Ascending aorta (tissue), 2 donors: ENCODE measurements around the gene LRP2. TPM values are rescaled to one million over a fixed set of nuclear protein-coding genes. Genes with fewer than 3 reads are reported as not detected.

Experiments used
- DNase-seq, 2 donors: peaks; one replicate each; pipeline ENCODE4 v3.0.0-alpha.2; 2019; ENCODE audit warnings: low spot score in 2 of 2
- H3K27ac ChIP-seq, 2 donors: fragments of 200-600 bp; sonication (generic); one replicate each; pipeline ENCODE4 v1.5.1; 2016 to 2017; ENCODE audit warnings: mild to moderate bottlenecking in 1 of 2
- H3K27me3 ChIP-seq: fragments of 200-600 bp; sonication (generic); one replicate; pipeline ENCODE4 v1.5.1; 2017
- H3K36me3 ChIP-seq, 2 donors: fragments of 200-600 bp; sonication (generic); one replicate each; pipeline ENCODE4 v1.5.1; 2016
- H3K4me1 ChIP-seq, 2 donors: fragments of 200-600 bp; sonication (generic); one replicate each; pipeline ENCODE4 v1.5.1; 2016 to 2017; ENCODE audit warnings: mild to moderate bottlenecking in 1 of 2
- H3K4me3 ChIP-seq, 2 donors: fragments of 200-600 bp; sonication (generic); one replicate each; pipeline ENCODE4 v1.5.1; 2016 to 2017; ENCODE audit warnings: mild to moderate bottlenecking in 1 of 2
- H3K9me3 ChIP-seq, 2 donors: fragments of 200-600 bp; sonication (generic); one replicate each; pipeline ENCODE4 v1.5.1; 2016
- CTCF ChIP-seq, 3 experiments: fragments of 200-600 bp in 2 of 3; fragments of 450-650 bp in 1 of 3; sonication (generic) in 2 of 3; IDR thresholded peaks; one replicate each; pipeline ENCODE4 v1.5.1; 2016 to 2019; ENCODE audit warnings: antibody characterized with exemption in 3 of 3, mild to moderate bottlenecking in 1 of 3, moderate library complexity in 1 of 3
- intact Hi-C: fragments of 100-400 bp; cut with DNase I; formaldehyde crosslinking; loops from one replicate; pipeline ENCODE4 v1.15.1; 2023
- total RNA-seq: library from RNA; depleted of rRNA; stranded (reverse); fragments of >200 nt; gene quantifications from one replicate; pipeline ENCODE4 v1.1.0, GENCODE V29; 2016

The LRP2 gene
- total RNA-seq, 1 donor from 2014 or later, result not detected

- Histone ChIP-seq H3K27me3 (no peaks in the 10 kb centered on the region), H3K27ac (no peak overlapping the region), H3K36me3 (no peaks in the 10 kb centered on the region), H3K9me3 (no peaks in the 10 kb centered on the region), H3K4me3 (no peak overlapping the region), H3K4me1 (no peaks in the 10 kb centered on the region)
- intact Hi-C loops, result no loop called here
- DNase-seq, result no peak
- no peak for TF ChIP-seq CTCF (IDR thresholded peaks at IDR 0.05)
Observed at GRCh38 chr2:169182573-169182972, 179.8 kb downstream of the LRP2 start.

DNA sequence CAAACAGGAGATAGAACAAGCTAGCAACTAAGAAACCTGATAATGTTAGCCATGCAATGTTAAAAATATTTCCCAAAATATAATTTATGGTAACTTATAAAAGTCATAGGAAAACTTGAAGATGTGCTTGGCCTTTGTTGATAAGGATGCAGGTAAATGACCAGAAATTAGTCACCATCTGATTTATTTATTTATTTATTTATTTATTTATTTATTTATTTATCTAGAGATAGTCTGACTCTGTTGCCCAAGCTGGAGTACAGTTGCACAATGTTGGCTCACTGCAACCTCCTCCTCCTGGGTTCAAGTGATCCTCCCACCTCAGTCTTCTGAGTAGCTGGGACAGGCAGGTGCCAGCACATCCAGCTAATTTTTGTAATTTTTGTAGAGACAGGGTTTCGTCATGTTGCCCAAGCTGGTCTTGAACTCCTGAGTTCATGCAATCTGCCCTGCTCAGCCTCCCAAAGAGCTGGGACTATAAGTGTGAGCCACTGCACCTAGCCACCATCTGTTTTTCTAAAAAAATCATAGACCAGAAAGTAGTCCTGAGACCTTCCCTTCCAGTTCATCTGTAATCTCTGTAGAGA is 183.4 kb downstream of the LRP2 start:
- Histone ChIP-seq H3K27me3 (no peaks in the 10 kb centered on the region), H3K36me3 (no peaks in the 10 kb centered on the region), H3K27ac (no peak overlapping the region), H3K9me3 (no peaks in the 10 kb centered on the region), H3K4me1 (no peaks in the 10 kb centered on the region), H3K4me3 (no peak overlapping the region)
- DNase-seq, result no peak
- TF ChIP-seq CTCF (IDR thresholded peaks at IDR 0.05), result no peak
- intact Hi-C loops, result no loop called here

DNA sequence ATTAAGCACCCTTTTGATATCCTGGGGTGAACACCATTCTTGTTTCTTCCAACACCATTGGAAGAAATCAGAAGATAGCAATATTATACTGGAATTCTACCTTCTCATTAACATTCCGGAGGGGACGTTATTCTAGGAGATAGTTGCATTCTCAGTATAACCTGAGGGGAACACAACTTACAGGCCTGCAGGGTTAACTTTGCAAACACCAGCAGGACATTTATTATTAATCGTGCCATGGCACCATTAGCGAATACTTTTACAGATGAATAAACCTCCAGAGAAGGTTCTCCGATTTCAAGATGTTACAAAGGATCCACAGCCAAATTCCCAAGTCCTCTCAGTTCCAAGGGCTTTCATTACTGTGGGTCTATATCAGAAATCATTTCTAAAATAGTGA is 184.0 kb downstream of the LRP2 start:
- Histone ChIP-seq H3K27me3 (no peaks in the 10 kb centered on the region), H3K27ac (no peak overlapping the region), H3K4me3 (no peak overlapping the region), H3K36me3 (no peaks in the 10 kb centered on the region), H3K4me1 (no peaks in the 10 kb centered on the region), H3K9me3 (no peaks in the 10 kb centered on the region)
- no peak for TF ChIP-seq CTCF (IDR thresholded peaks at IDR 0.05)
- no peak for DNase-seq
- intact Hi-C loops, result no loop called here

DNA sequence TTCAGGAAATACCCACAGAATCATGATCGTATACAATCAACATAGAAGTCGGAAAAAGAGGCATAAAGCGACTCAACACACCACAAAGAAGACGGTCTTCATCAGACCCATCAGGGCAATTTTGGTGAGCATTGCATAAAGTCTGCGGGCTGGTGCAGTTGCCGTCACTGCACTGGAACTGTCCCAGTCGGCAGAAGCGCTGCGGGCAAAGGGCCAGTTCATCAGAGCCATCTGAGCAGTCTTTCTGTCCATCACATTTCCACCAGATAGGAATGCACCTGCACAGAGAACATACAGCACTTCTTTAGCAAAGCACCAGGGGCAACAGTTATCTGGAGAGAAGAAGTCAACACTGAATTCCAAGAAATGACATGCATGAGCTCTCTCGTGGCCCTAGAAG is 187.2 kb downstream of the LRP2 start:
- no peaks in the 10 kb centered on the region for H3K27me3 ChIP-seq
- no peaks in the 10 kb centered on the region for H3K36me3 ChIP-seq
- H3K4me3 ChIP-seq, result no peak overlapping the region
- no peak for DNase-seq
- H3K4me1 ChIP-seq, result no peaks in the 10 kb centered on the region
- intact Hi-C loops, result no loop called here
- H3K9me3 ChIP-seq, result no peaks in the 10 kb centered on the region
- no peak for TF ChIP-seq CTCF (IDR thresholded peaks at IDR 0.05)
- no peak overlapping the region for H3K27ac ChIP-seq

GRCh38 chr2:169173876-169174275 is 188.5 kb downstream of the LRP2 start:
- Histone ChIP-seq H3K4me3 (no peak overlapping the region), H3K27me3 (no peaks in the 10 kb centered on the region), H3K9me3 (no peaks in the 10 kb centered on the region), H3K36me3 (no peaks in the 10 kb centered on the region), H3K4me1 (no peaks in the 10 kb centered on the region), H3K27ac (no peak overlapping the region)
- intact Hi-C loops, result no loop called here
- no peak for DNase-seq
- TF ChIP-seq CTCF (IDR thresholded peaks at IDR 0.05), result no peak

- intact Hi-C loops, result no loop called here
- H3K36me3 ChIP-seq, result no peaks in the 10 kb centered on the region
- no peak overlapping the region for H3K4me3 ChIP-seq
- H3K27me3 ChIP-seq, result no peaks in the 10 kb centered on the region
- no peak overlapping the region for H3K27ac ChIP-seq
- DNase-seq, result no peak
- no peak for TF ChIP-seq CTCF (IDR thresholded peaks at IDR 0.05)
- H3K4me1 ChIP-seq, result no peaks in the 10 kb centered on the region
- no peaks in the 10 kb centered on the region for H3K9me3 ChIP-seq
Observed at GRCh38 chr2:169172914-169173313, 189.4 kb downstream of the LRP2 start.
